HepG2 (cell line): ENCODE data around the gene CRISPLD2. TPM values are rescaled to one million over a fixed set of nuclear protein-coding genes. Genes with fewer than 3 reads are reported as not detected.

Experiments used
- CREBL2 ChIP-seq: sonication (generic); formaldehyde crosslinking; IDR thresholded peaks from 2 replicates; pipeline ENCODE4 v1.8.1; 2023; ENCODE audit warnings: missing genetic modification reagents, mild to moderate bottlenecking, borderline replicate concordance
- FOXP1 ChIP-seq, 2 experiments: fragments of 450-650 bp in 1 of 2; IDR thresholded peaks; 2 replicates each; pipeline ENCODE4 v1.6.1; 2017 to 2018; ENCODE audit warnings: antibody characterized with exemption in 1 of 2
- MEIS1 ChIP-seq: sonication (generic); formaldehyde crosslinking; IDR thresholded peaks from 2 replicates; pipeline ENCODE4 v1.9.0; 2021; ENCODE audit warnings: mild to moderate bottlenecking, missing genetic modification reagents, moderate library complexity, borderline replicate concordance
- RFXAP ChIP-seq: sonication (generic); formaldehyde crosslinking; IDR thresholded peaks from 2 replicates; pipeline ENCODE4 v1.4.0; 2020; ENCODE audit warnings: missing genetic modification reagents, borderline replicate concordance
- TARDBP ChIP-seq: sonication (generic); formaldehyde crosslinking; IDR thresholded peaks from 2 replicates; pipeline ENCODE4 v1.8.0; 2022; ENCODE audit warnings: mild to moderate bottlenecking, missing genetic modification reagents
- TCF7L2 ChIP-seq: IDR thresholded peaks from 2 replicates; pipeline ENCODE4 v1.6.1; 2011; ENCODE audit warnings: mild to moderate bottlenecking, low read depth, low read length, moderate library complexity
- TRAFD1 ChIP-seq: sonication (generic); formaldehyde crosslinking; IDR thresholded peaks from 2 replicates; pipeline ENCODE4 v1.5.1; 2020; ENCODE audit warnings: missing genetic modification reagents, mild to moderate bottlenecking, borderline replicate concordance
- ZFX ChIP-seq: sonication (generic); formaldehyde crosslinking; IDR thresholded peaks from 2 replicates; pipeline ENCODE4 v1.4.0; 2020; ENCODE audit warnings: mild to moderate bottlenecking, low read depth, missing genetic modification reagents, moderate library complexity
- ZFY ChIP-seq: sonication (generic); formaldehyde crosslinking; IDR thresholded peaks from 2 replicates; pipeline ENCODE4 v1.4.0; 2020; ENCODE audit warnings: missing genetic modification reagents
- ZNF142 ChIP-seq: sonication (generic); formaldehyde crosslinking; IDR thresholded peaks from 2 replicates; pipeline ENCODE4 v1.4.0; 2020; ENCODE audit warnings: missing genetic modification reagents
- ZNF17 ChIP-seq: sonication (generic); formaldehyde crosslinking; IDR thresholded peaks from 2 replicates; pipeline ENCODE4 v1.5.0; 2020; ENCODE audit warnings: mild to moderate bottlenecking, missing genetic modification reagents
- ZNF225 ChIP-seq: sonication (generic); formaldehyde crosslinking; IDR thresholded peaks from 2 replicates; pipeline ENCODE4 v1.4.0; 2020; ENCODE audit warnings: mild to moderate bottlenecking, missing genetic modification reagents
- ZNF296 ChIP-seq: sonication (generic); formaldehyde crosslinking; conservative IDR thresholded peaks from 2 replicates; pipeline ENCODE4 v1.5.0; 2020; ENCODE audit warnings: mild to moderate bottlenecking, missing genetic modification reagents
- ZNF350 ChIP-seq: sonication (generic); formaldehyde crosslinking; IDR thresholded peaks from 2 replicates; pipeline ENCODE4 v1.4.0; 2020; ENCODE audit warnings: mild to moderate bottlenecking, low read depth, missing genetic modification reagents, borderline replicate concordance
- ZNF580 ChIP-seq: IDR thresholded peaks from 2 replicates; pipeline ENCODE4 v1.6.1; 2016; ENCODE audit warnings: low read depth, borderline replicate concordance
- ZNF7 ChIP-seq: IDR thresholded peaks from 2 replicates; pipeline ENCODE4 v1.6.1; 2016; ENCODE audit warnings: missing biosample characterization, missing genetic modification reagents
- ZNF703 ChIP-seq: sonication (generic); formaldehyde crosslinking; IDR thresholded peaks from 2 replicates; pipeline ENCODE4 v1.5.1; 2020; ENCODE audit warnings: missing genetic modification reagents, mild to moderate bottlenecking, moderate library complexity, borderline replicate concordance
- polyA plus RNA-seq, 8 experiments: library from polyadenylated mRNA; depleted of rRNA in 3 of 8; stranded (reverse) in 7 of 8; unstranded in 1 of 8; fragments of >200 nt; fragmentation: Illumina TruSeq in 4 of 8; extraction: Trizol in 4 of 8; gene quantifications; 2 replicates each; pipeline versions ENCODE4 v1.2.1 to v1.2.3, GENCODE V29; 2011 to 2016; ENCODE audit warnings: low read depth in 4 of 8, missing spikeins in 1 of 8, mixed read lengths in 1 of 8; ENCODE audit not compliant: insufficient read depth in 1 of 8
- total RNA-seq, 5 experiments: library from RNA; depleted of rRNA; stranded (reverse); fragments of >200 nt; fragmentation: Illumina TruSeq; extraction: Trizol; gene quantifications; 2 replicates each; pipeline ENCODE4 v1.2.3, GENCODE V29; 2016; ENCODE audit warnings: low read depth in 1 of 5

The CRISPLD2 gene
- total and polyA plus RNA-seq, 2 of the 13 experiments (the other 11 are each of a cell fraction or from before 2014, with no cell fraction given), result 0.04 to 0.31 TPM

GRCh38 chr16:84933774-84934631 lies 114.2 kb downstream of the CRISPLD2 start (continued):
- TF ChIP-seq MEIS1 (CRISPR knock-in tag) (peak; percentile 90; the same call in 1 of the 2 replicates), ZNF17 (no peak), ZFY (CRISPR knock-in tag) (peak; percentile 88), FOXP1 (IDR thresholded peaks at IDR 0.05) (no peak), FOXP1 (CRISPR knock-in tag; IDR thresholded peaks at IDR 0.05) (no peak), ZFX (CRISPR knock-in tag) (peak; percentile 95), ZNF296 (0 out of 2 replicates have a peak, but pooled peaks have one; percentile 55), TRAFD1 (CRISPR knock-in tag) (peak; percentile 89; the same call in 1 of the 2 replicates), CREBL2 (CRISPR knock-in tag) (0 out of 2 replicates have a peak, but pooled peaks have one; percentile 18), ZNF580 (0 out of 2 replicates have a peak, but pooled peaks have one; percentile 47), ZNF7 (no peak), ZNF350 (CRISPR knock-in tag) (peak; percentile 75), TARDBP (CRISPR knock-in tag) (peak; percentile 46; the same call in 1 of the 2 replicates), RFXAP (CRISPR knock-in tag) (0 out of 2 replicates have a peak, but pooled peaks have one; percentile 75), ZNF703 (CRISPR knock-in tag) (0 out of 2 replicates have a peak, but pooled peaks have one; percentile 28), TCF7L2 (no peak), ZNF225 (CRISPR knock-in tag) (0 out of 2 replicates have a peak, but pooled peaks have one; percentile 26), ZNF142 (peak; percentile 67; the same call in 1 of the 2 replicates)
